Left hindlimb (tissue), 1 donor: ENCODE results near the gene CCDC192.

Experiments used
- DNase-seq: peaks from one replicate; pipeline ENCODE4 v3.0.0-alpha.2; 2018

CCDC192 gene

GRCh38 chr5:127961006-127961762, 258.0 kb downstream of the CCDC192 start:
- DNase-seq, result no peak

DNA sequence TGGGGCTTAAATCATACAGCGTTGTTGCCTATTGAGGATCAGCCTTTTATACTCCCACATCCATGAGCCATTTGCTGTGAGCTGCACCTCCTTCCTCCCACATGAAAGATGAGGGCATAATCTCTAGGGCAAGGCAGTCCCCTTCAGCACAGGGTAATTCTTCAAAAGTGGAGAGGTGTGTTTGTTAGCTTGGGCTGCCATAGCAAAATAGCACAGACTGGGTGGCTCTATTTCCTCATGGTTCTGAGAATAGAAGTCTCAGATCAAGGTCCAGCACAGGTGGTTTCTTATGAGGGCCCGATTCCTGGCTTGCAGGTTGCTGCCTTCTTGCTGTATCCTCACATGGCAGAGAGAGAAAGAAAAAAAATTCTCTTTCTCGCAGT, 258.6 kb downstream of the CCDC192 start:
- no peak for DNase-seq

- no peak for DNase-seq
Measured at GRCh38 chr5:127962491-127962890, 259.3 kb downstream of the CCDC192 start.

GRCh38 chr5:127963233-127963632, 260.0 kb downstream of the CCDC192 start:
- DNase-seq, result no peak

- no peak for DNase-seq
Measured at GRCh38 chr5:127963931-127964330, 260.7 kb downstream of the CCDC192 start.

DNA sequence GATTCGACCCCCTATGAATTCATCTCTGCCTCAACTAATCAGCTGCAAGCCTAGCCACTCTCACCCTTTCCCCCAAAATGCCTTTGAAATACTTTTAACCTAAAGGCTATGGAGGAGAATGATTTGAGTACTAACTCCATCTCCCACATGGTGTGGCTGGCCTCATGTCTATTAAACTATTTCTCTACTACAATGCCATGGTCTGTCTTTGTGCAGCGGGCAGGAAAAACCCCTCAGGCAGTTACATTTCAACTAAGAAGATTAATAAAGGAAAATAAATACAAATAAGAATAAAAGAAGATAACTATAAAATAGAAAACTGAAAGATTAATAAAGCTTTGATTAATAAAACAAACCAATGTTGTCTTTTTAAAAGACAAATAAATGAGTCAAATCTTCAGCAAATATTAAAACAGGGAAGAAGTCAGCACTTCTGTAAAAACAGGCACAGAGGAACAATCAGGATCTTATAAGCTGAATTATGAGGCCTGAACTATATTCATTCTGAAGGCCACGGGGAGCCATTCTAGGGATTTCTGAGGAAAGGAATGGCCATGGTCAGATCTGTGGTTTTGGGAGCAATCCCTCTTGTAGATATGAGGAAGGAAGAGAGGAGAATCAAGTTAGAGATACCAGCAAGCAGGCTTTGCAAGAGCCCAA, 264.3 kb downstream of the CCDC192 start:
- DNase-seq, result no peak

- no peak for DNase-seq
Measured at GRCh38 chr5:127967983-127968592, 264.9 kb downstream of the CCDC192 start.

- DNase-seq, result no peak
Measured at GRCh38 chr5:127969002-127969401, 265.8 kb downstream of the CCDC192 start.

- DNase-seq, result no peak
Measured at GRCh38 chr5:127969651-127970050, 266.5 kb downstream of the CCDC192 start.

DNA sequence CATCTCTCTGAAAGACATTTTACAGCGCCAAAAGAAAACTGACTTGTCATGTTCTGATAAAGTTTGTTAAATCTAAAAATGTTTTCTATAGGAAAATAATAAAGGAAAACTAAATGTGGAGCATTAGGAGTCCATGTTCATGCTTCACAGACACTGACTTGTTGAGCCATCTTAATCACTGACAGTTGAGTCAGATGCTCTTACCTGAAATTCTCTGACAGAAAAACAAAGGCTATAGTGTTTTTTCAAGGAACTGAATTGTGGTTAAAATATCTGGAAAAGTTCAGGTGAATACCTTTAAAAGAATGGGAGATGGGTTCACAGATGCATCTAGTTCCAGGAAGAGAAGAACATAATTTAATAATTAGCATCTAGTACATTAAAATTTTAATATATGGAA, 266.9 kb downstream of the CCDC192 start:
- no peak for DNase-seq

- no peak for DNase-seq
Measured at GRCh38 chr5:127970854-127971425, 267.7 kb downstream of the CCDC192 start.

DNA sequence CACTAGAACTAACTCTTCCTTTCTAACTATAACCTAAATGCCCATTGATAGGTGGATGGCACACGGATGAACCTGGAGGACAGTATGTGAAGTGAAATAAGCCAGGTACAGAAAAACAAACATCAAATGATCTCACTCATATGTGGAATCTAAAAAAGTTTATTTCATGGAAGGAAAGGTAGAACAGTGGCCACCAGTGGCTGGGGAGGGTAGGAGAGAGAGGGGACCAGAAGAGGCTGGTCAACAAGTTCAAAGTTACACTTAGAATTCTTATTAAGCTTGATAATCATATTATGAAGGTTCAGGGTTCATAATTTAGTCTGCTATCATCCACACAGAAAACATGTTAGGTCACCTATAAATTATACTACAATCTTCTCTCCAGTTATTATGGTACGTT, 272.8 kb downstream of the CCDC192 start:
- no peak for DNase-seq

GRCh38 chr5:127976525-127976924, 273.3 kb downstream of the CCDC192 start:
- no peak for DNase-seq

GRCh38 chr5:127976991-127977717, 274.0 kb downstream of the CCDC192 start:
- DNase-seq, result no peak

DNA sequence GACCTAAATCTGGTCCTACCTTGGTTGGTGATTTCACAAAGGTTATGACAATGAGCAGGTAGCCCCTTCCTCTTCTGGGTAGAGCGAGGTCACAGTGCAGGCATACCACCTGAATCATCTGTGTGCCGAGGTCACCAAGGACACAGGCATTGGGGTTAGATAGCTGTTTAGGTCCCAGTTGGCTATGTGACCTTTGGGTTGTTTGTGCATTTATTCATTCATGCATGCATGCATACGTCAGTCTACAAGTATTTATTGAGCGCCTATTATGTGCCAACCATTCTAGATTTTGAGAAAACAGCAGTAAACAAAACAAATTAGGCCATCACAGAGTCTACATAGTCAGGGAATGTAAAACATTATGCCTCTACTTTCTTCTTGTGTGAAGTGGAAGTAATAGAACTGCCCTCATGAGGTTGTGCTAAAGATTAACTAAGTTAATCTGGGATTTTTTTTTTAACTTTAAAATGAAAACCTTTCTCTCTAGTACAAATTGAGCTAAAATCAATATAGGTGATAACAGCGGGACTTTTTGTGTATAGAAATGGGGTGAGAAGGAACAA, 275.6 kb downstream of the CCDC192 start:
- DNase-seq, result no peak

GRCh38 chr5:127979475-127979874, 276.3 kb downstream of the CCDC192 start:
- DNase-seq, result no peak

DNA sequence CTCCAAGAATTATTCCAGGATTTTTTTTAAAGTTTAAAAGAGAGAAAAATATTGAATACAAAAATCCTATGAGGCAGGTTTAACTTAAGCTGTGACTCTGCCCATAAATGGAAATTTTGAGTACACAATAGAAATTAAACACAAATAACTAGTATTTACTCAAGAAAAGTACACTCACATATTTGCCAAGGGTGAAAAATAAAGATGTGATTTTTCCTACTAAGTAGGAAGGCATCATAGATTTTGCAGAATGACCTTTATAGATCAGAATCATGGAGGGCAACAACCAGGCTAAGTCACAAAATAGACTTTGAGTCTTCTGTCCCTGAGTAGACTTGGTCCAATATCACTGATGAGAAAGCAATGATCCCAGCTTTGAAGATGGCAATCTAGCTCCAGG, 277.7 kb downstream of the CCDC192 start:
- no peak for DNase-seq

- no peak for DNase-seq
Measured at GRCh38 chr5:127981498-127981897, 278.3 kb downstream of the CCDC192 start.

GRCh38 chr5:127985811-127986325, 282.7 kb downstream of the CCDC192 start:
- no peak for DNase-seq

DNA sequence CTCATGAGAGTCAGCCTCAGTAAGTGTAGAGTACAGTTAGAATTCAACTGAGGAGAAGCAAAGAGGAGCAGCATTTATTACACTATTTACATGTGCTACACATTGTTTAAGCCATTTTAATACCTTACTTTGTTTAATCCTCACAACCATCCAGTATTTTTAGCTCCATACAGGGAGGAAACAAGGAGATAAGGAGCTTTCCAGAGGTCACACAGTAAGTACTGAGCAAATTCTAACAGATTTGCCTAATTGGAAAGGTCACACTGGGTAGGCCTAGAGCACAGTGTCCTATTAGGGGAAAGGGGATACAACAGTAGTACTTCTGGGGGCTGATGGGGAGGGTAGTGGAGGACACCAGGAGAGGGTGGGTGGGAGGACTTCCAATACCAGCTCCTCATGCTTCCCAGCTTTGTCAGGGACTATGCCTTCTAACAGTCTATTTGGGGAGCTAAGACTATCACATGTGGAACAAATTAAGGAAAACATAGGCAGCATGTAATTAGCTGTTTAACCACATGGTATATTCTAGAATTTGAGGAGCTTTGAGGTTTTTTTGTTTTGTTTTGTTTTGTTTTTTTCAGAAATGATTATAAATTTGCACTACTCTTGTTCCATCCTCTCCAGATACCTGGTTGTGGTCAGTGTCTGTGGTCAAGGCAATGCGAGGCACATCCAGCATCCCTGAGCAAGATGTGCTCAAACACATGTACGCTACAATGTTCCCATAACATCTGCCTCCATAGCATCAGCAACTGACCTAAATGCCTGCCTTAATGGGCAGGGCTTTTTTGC, 284.4 kb downstream of the CCDC192 start:
- no peak for DNase-seq

DNA sequence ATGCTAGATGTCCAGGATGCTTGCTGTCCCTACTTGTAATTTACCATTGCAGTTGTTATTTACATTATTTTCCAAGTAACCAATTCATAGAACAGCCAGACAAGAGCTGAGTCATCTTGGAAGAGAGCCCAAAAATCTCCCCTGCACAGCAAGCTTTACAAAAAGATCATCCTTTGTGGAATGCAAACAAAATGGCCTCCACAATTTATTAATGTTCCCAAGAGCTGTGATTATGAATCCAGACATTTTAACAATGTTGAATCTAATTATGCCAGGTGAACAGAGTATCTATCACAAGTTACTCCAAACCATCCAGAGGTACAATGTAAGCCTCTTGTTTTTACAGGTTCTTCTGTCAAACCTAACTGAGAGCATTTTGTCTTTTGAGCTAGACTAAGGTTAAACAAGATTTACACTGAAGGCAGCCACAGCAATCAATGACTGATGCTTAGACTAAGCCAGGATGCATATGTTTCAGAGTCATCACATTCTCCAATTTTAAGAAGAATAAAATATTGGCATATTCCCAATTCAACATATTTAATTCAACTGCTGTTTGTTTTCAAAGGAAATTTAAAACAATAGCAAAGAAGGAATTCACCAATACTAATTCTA, 285.1 kb downstream of the CCDC192 start:
- no peak for DNase-seq
